A673 (cell line): ENCODE measurements around the gene CCDC69. TPM values are rescaled to one million over a fixed set of nuclear protein-coding genes. Genes with fewer than 3 reads are reported as not detected.

ENCODE experiments used
- BruUV-seq: library from RNA; stranded (reverse); fragments of 400-500 nt; replicated peaks from 2 replicates; lab custom pipeline; 2021; lab: Mats Ljungman, UMichigan
- CTCF ChIA-PET: fragments of 300-600 bp; sonication (Branson Sonifier 250); formaldehyde crosslinking; loops from one replicate; lab custom pipeline; 2022; ENCODE audit warnings: antibody characterized with exemption; lab: Charles Lee
- POLR2A ChIA-PET: fragments of 300-600 bp; sonication (Branson Sonifier 250); formaldehyde crosslinking; loops from one replicate; lab custom pipeline; 2022; ENCODE audit warnings: antibody characterized with exemption; ENCODE audit not compliant: low non-redundant PET; lab: Charles Lee
- DNase-seq: peaks from one replicate; pipeline ENCODE4 v3.0.0-alpha.2; 2015; ENCODE audit warnings: low spot score
- H3K27ac ChIP-seq: fragments of 200-600 bp; sonication (generic); 2 replicates; pipeline ENCODE4 v1.5.1; 2016; ENCODE audit warnings: mixed run types, low read depth, mild to moderate bottlenecking, mixed read lengths, antibody characterized with exemption, low read length; ENCODE audit not compliant: poor library complexity, severe bottlenecking
- H3K27me3 ChIP-seq: fragments of 200-600 bp; sonication (generic); replicated peaks from 2 replicates; pipeline ENCODE4 v1.6.1; 2017; ENCODE audit warnings: mixed run types, low read depth, mild to moderate bottlenecking, mixed read lengths, antibody characterized with exemption, low read length; ENCODE audit not compliant: insufficient read depth, poor library complexity
- H3K36me3 ChIP-seq: fragments of 200-600 bp; sonication (generic); 2 replicates; pipeline ENCODE4 v1.6.1; 2016; ENCODE audit warnings: mixed run types, mild to moderate bottlenecking, mixed read lengths, antibody characterized with exemption, low read length; ENCODE audit not compliant: insufficient read depth, poor library complexity, severe bottlenecking
- H3K4me1 ChIP-seq: fragments of 200-600 bp; sonication (generic); 2 replicates; pipeline ENCODE4 v1.6.1; 2017; ENCODE audit warnings: mixed run types, mild to moderate bottlenecking, mixed read lengths, antibody characterized with exemption, low read length; ENCODE audit not compliant: insufficient read depth, poor library complexity, severe bottlenecking
- H3K4me3 ChIP-seq: fragments of 200-600 bp; sonication (generic); 2 replicates; pipeline ENCODE4 v1.5.1; 2016; ENCODE audit warnings: low read depth, mixed run types, mild to moderate bottlenecking, mixed read lengths, low read length; ENCODE audit not compliant: poor library complexity, severe bottlenecking
- H3K9me3 ChIP-seq: fragments of 200-600 bp; sonication (generic); 2 replicates; pipeline ENCODE4 v1.6.1; 2016; ENCODE audit warnings: mixed run types, low read depth, mild to moderate bottlenecking, mixed read lengths, antibody characterized with exemption, low read length; ENCODE audit not compliant: poor library complexity, severe bottlenecking
- EZH2 ChIP-seq: fragments of 200-600 bp; sonication (generic); IDR thresholded peaks from 2 replicates; pipeline ENCODE4 v1.6.1; 2017; ENCODE audit warnings: borderline replicate concordance, low read depth, mild to moderate bottlenecking, mixed read lengths, antibody characterized with exemption, low read length; ENCODE audit not compliant: poor library complexity, severe bottlenecking
- intact Hi-C: fragments of 100-400 bp; cut with micrococcal nuclease; formaldehyde crosslinking; loops from one replicate; pipeline ENCODE4 v1.10.0; 2022; ENCODE audit not compliant: unreplicated experiment
- total RNA-seq: library from RNA; stranded (reverse); gene quantifications from 2 replicates; pipeline ENCODE4 v1.2.3, GENCODE V29; 2021
- TF ChIP-seq, protein P1 (sequence below): fragments of 300-800, 200-600 bp; sonication (generic); conservative IDR thresholded peaks from 2 replicates; pipeline ENCODE4 v1.5.1; 2017; ENCODE audit warnings: low read depth, mild to moderate bottlenecking, antibody characterized with exemption, low read length, moderate library complexity, mixed read lengths

CCDC69 gene
- total RNA-seq, 1 experiment from 2014 or later = not detected

GRCh38 chr5:151267491-151268260, 43.8 kb upstream of the CCDC69 start:
- no peak overlapping the region for H3K4me3 ChIP-seq
- no peaks in the 10 kb centered on the region for H3K9me3 ChIP-seq
- DNase-seq = no peak
- no TSS peak for BruUV-seq
- H3K27me3 ChIP-seq = no peaks in the 10 kb centered on the region
- intact Hi-C loops = no loop called here
- TF ChIP-seq EZH2 = no peak
- TF ChIP-seq, protein P1, sequence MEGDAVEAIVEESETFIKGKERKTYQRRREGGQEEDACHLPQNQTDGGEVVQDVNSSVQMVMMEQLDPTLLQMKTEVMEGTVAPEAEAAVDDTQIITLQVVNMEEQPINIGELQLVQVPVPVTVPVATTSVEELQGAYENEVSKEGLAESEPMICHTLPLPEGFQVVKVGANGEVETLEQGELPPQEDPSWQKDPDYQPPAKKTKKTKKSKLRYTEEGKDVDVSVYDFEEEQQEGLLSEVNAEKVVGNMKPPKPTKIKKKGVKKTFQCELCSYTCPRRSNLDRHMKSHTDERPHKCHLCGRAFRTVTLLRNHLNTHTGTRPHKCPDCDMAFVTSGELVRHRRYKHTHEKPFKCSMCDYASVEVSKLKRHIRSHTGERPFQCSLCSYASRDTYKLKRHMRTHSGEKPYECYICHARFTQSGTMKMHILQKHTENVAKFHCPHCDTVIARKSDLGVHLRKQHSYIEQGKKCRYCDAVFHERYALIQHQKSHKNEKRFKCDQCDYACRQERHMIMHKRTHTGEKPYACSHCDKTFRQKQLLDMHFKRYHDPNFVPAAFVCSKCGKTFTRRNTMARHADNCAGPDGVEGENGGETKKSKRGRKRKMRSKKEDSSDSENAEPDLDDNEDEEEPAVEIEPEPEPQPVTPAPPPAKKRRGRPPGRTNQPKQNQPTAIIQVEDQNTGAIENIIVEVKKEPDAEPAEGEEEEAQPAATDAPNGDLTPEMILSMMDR = no peak
- POLR2A ChIA-PET = no interaction called here
- CTCF ChIA-PET = no interaction called here
- no peaks in the 10 kb centered on the region for H3K4me1 ChIP-seq
- no peaks in the 10 kb centered on the region for H3K36me3 ChIP-seq
- H3K27ac ChIP-seq = no peak overlapping the region

- Histone ChIP-seq H3K27me3 (no peaks in the 10 kb centered on the region), H3K9me3 (no peaks in the 10 kb centered on the region), H3K36me3 (no peaks in the 10 kb centered on the region), H3K27ac (no peak overlapping the region), H3K4me3 (no peak overlapping the region), H3K4me1 (no peaks in the 10 kb centered on the region)
- ChIA-PET POLR2A (no interaction called here), CTCF (no interaction called here)
- intact Hi-C loops = no loop called here
- TF ChIP-seq EZH2 = no peak
- TF ChIP-seq, protein P1 = no peak
- no peak for DNase-seq
- BruUV-seq = no TSS peak
These were observed 40.2 kb upstream of the CCDC69 start for GRCh38 chr5:151264113-151264512.

DNA sequence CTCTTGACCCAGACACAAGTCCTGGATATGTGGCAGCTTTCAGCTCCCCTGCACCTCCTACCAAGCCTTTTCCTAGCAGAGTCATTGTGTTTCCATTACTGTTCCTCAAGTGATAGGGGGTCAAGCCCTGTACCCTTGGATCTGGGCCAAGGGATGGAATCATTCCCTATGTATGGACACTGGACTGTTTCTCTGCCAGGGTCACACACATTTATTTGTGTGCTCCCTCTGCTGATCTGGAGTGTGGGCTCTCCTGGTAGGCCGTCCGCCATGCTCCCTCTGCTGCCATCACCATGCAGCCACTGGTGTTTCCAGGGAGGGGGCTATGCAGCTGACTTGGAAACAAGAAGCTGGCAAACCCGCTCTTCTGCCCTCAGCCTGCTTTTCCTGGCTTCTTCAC, 38.6 kb upstream of the CCDC69 start:
- Histone ChIP-seq H3K4me1 (no peaks in the 10 kb centered on the region), H3K36me3 (no peaks in the 10 kb centered on the region), H3K27ac (no peak overlapping the region), H3K27me3 (no peaks in the 10 kb centered on the region), H3K9me3 (no peaks in the 10 kb centered on the region), H3K4me3 (no peak overlapping the region)
- TF ChIP-seq, protein P1 = no peak
- no peak for TF ChIP-seq EZH2
- ChIA-PET CTCF (no interaction called here), POLR2A (no interaction called here)
- no peak for DNase-seq
- no TSS peak for BruUV-seq
- intact Hi-C loops = no loop called here
